ENCODE results near the gene CAMK2G. TPM values are rescaled to one million over a fixed set of nuclear protein-coding genes. Genes with fewer than 3 reads are reported as not detected.

Gene CAMK2G
- total RNA-seq, 1 experiment from 2014 or later = 17.6 TPM

GRCh38 chr10:73819513-73820093 lies 54.8 kb downstream of the CAMK2G start:
- no peaks in the 10 kb centered on the region for H3K27me3 ChIP-seq (replicated peaks)
- DNase-seq (ENCODE audit: low read depth in 1 of 2, low spot score in 2 of 2) = no peak
- H3K36me3 ChIP-seq = peaks cover 7% of the 10 kb centered on the region; the same call in 1 of the 2 replicates
- no peaks in the 10 kb centered on the region for H3K9me3 ChIP-seq (replicated peaks)
- H3K4me3 ChIP-seq = no peak overlapping the region
- H3K4me1 ChIP-seq (replicated peaks) = no peaks in the 10 kb centered on the region
- no peak overlapping the region for H3K27ac ChIP-seq

- DNase-seq (ENCODE audit: low read depth in 1 of 2, low spot score in 2 of 2) = no peak
- H3K27me3 ChIP-seq (replicated peaks) = no peaks in the 10 kb centered on the region
- H3K9me3 ChIP-seq (replicated peaks) = no peaks in the 10 kb centered on the region
- no peak overlapping the region for H3K27ac ChIP-seq
- no peak overlapping the region for H3K4me3 ChIP-seq
- no peaks in the 10 kb centered on the region for H3K4me1 ChIP-seq (replicated peaks)
- H3K36me3 ChIP-seq = peaks cover 7% of the 10 kb centered on the region; the same call in 1 of the 2 replicates
These were observed 55.3 kb downstream of the CAMK2G start for GRCh38 chr10:73819081-73819480.

- H3K27ac ChIP-seq = no peak overlapping the region
- H3K27me3 ChIP-seq (replicated peaks) = no peaks in the 10 kb centered on the region
- no peak for DNase-seq (ENCODE audit: low read depth in 1 of 2, low spot score in 2 of 2)
These were observed 56.0 kb downstream of the CAMK2G start for GRCh38 chr10:73818402-73818801.

GRCh38 chr10:73817826-73818225 lies 56.5 kb downstream of the CAMK2G start:
- no peak for DNase-seq (ENCODE audit: low read depth in 1 of 2, low spot score in 2 of 2)
- Histone ChIP-seq H3K36me3 (no peaks in the 10 kb centered on the region; the same call in 1 of the 2 replicates), H3K4me1 (replicated peaks) (no peaks in the 10 kb centered on the region), H3K9me3 (replicated peaks) (no peaks in the 10 kb centered on the region), H3K27ac (no peak overlapping the region), H3K27me3 (replicated peaks) (no peaks in the 10 kb centered on the region), H3K4me3 (no peak overlapping the region)

More at GRCh38 chr10:73818402-73818801, 56.0 kb downstream of the CAMK2G start:
- H3K4me1 ChIP-seq (replicated peaks) = no peaks in the 10 kb centered on the region
- no peak overlapping the region for H3K4me3 ChIP-seq
- peaks cover 3% of the 10 kb centered on the region; the same call in 1 of the 2 replicates for H3K36me3 ChIP-seq
- H3K9me3 ChIP-seq (replicated peaks) = no peaks in the 10 kb centered on the region

- no peaks in the 10 kb centered on the region for H3K27me3 ChIP-seq (replicated peaks)
- no peak for DNase-seq (ENCODE audit: low read depth in 1 of 2, low spot score in 2 of 2)
- no peaks in the 10 kb centered on the region; the same call in none of the 2 replicates for H3K36me3 ChIP-seq
- 0 out of 2 replicates have a peak, but pooled peaks cover 2% of the 10 kb centered on the region for H3K4me1 ChIP-seq (replicated peaks)
- no peak overlapping the region for H3K4me3 ChIP-seq
- H3K27ac ChIP-seq = no peak overlapping the region
- H3K9me3 ChIP-seq (replicated peaks) = no peaks in the 10 kb centered on the region
These were observed 57.2 kb downstream of the CAMK2G start for GRCh38 chr10:73816917-73817729.

- Histone ChIP-seq H3K4me1 (replicated peaks) (peaks cover 4% of the 10 kb centered on the region; the same call in 1 of the 2 replicates), H3K9me3 (replicated peaks) (no peaks in the 10 kb centered on the region), H3K4me3 (no peak overlapping the region), H3K27ac (no peak overlapping the region), H3K36me3 (peaks cover 8% of the 10 kb centered on the region), H3K27me3 (replicated peaks) (no peaks in the 10 kb centered on the region)
- DNase-seq (ENCODE audit: low read depth in 1 of 2, low spot score in 2 of 2) = no peak
These were observed 58.7 kb downstream of the CAMK2G start for GRCh38 chr10:73815719-73816030.

GRCh38 chr10:73814896-73815718 lies 59.2 kb downstream of the CAMK2G start:
- H3K27ac ChIP-seq = no peak overlapping the region
- peaks cover 7% of the 10 kb centered on the region; the same call in 1 of the 2 replicates for H3K4me1 ChIP-seq (replicated peaks)
- no peak for DNase-seq (ENCODE audit: low read depth in 1 of 2, low spot score in 2 of 2)
- H3K27me3 ChIP-seq (replicated peaks) = no peaks in the 10 kb centered on the region
- H3K4me3 ChIP-seq = no peak overlapping the region
- no peaks in the 10 kb centered on the region for H3K9me3 ChIP-seq (replicated peaks)
- peaks cover 8% of the 10 kb centered on the region for H3K36me3 ChIP-seq

GRCh38 chr10:73814276-73814895 lies 60.0 kb downstream of the CAMK2G start:
- no peak overlapping the region for H3K27ac ChIP-seq
- H3K36me3 ChIP-seq = peaks cover 10% of the 10 kb centered on the region
- no peaks in the 10 kb centered on the region for H3K9me3 ChIP-seq (replicated peaks)
- H3K4me3 ChIP-seq = no peak overlapping the region
- no peaks in the 10 kb centered on the region for H3K27me3 ChIP-seq (replicated peaks)
- H3K4me1 ChIP-seq (replicated peaks) = peaks cover 7% of the 10 kb centered on the region; the same call in 1 of the 2 replicates
- DNase-seq (ENCODE audit: low read depth in 1 of 2, low spot score in 2 of 2) = no peak

GRCh38 chr10:73813333-73813732 lies 61.0 kb downstream of the CAMK2G start:
- Histone ChIP-seq H3K27me3 (replicated peaks) (no peaks in the 10 kb centered on the region), H3K4me1 (replicated peaks) (peaks cover 7% of the 10 kb centered on the region; the same call in 1 of the 2 replicates), H3K36me3 (peaks cover 17% of the 10 kb centered on the region), H3K27ac (no peak overlapping the region), H3K9me3 (replicated peaks) (no peaks in the 10 kb centered on the region), H3K4me3 (no peak overlapping the region)
- DNase-seq (ENCODE audit: low read depth in 1 of 2, low spot score in 2 of 2) = no peak

GRCh38 chr10:73812657-73813056 lies 61.7 kb downstream of the CAMK2G start:
- DNase-seq (ENCODE audit: low read depth in 1 of 2, low spot score in 2 of 2) = no peak
- no peaks in the 10 kb centered on the region for H3K9me3 ChIP-seq (replicated peaks)
- peaks cover 23% of the 10 kb centered on the region for H3K36me3 ChIP-seq
- H3K4me1 ChIP-seq (replicated peaks) = peaks cover 7% of the 10 kb centered on the region; the same call in 1 of the 2 replicates
- H3K27me3 ChIP-seq (replicated peaks) = no peaks in the 10 kb centered on the region
- no peak overlapping the region for H3K27ac ChIP-seq
- no peak overlapping the region for H3K4me3 ChIP-seq

- Histone ChIP-seq H3K4me3 (peak overlapping the region; percentile 94), H3K27me3 (replicated peaks) (no peaks in the 10 kb centered on the region), H3K27ac (peak overlapping the region; percentile 83), H3K36me3 (peaks cover 41% of the 10 kb centered on the region), H3K4me1 (replicated peaks) (peaks cover 7% of the 10 kb centered on the region; the same call in 1 of the 2 replicates), H3K9me3 (replicated peaks) (no peaks in the 10 kb centered on the region)
- no peak for DNase-seq (ENCODE audit: low read depth in 1 of 2, low spot score in 2 of 2)
These were observed 63.5 kb downstream of the CAMK2G start for GRCh38 chr10:73810735-73811465.

GRCh38 chr10:73810358-73810734 lies 64.0 kb downstream of the CAMK2G start:
- Histone ChIP-seq H3K27me3 (replicated peaks) (no peaks in the 10 kb centered on the region), H3K27ac (no peak overlapping the region), H3K4me1 (replicated peaks) (peaks cover 7% of the 10 kb centered on the region; the same call in 1 of the 2 replicates), H3K4me3 (peak overlapping the region; percentile 94), H3K9me3 (replicated peaks) (no peaks in the 10 kb centered on the region), H3K36me3 (peaks cover 47% of the 10 kb centered on the region)
- DNase-seq (ENCODE audit: low read depth in 1 of 2, low spot score in 2 of 2) = no peak
